ENCODE results near the gene RBM34. TPM values are rescaled to one million over a fixed set of nuclear protein-coding genes. Genes with fewer than 3 reads are reported as not detected.
A peak's percentile ranks its signal among the peaks of the same experiment; 100 is the strongest.
"Not testable (repeated sequence)": the region's sequence is repeated elsewhere in the genome, so short reads cannot be mapped to it uniquely, and the experiment has no call there.

RBM34 gene
- 26.1 TPM for total RNA-seq

DNA sequence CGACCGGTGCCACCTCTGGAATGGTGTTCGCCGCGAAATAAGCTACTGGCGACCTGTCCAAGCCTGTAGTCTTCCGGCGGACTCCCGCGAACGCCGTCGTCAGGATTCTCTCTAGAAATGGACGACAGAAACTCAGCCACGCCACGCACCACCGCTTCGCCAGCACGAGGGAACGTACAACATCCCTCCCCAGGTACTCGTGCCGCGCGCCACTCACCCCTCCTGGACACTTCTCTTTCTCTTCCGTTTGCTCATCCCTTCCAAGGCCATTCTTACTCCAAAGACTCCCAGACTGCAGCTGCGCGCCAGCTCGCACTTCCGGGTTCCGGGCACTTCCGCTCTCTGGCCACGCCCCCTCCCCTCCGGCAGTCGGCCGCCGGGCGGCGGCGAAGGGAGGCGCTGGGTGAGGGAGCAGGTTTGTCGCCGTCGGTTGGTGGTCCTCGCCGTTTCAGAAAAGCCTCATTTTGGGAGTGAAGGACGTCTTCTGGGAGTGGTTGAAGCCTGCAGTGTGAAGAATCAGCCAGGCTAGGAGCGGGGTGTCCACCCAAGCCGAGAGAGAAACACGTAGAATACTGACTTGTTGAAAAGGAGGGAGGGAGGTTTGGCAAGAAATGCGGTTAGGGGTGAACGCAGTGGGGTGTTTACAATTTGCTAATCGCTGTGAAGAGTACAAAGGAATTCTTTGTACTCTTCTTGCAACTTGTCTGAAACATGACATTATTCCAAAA is at the start of gene RBM34:
Gene RBM34 (minus strand): TSS at position 294 of the 728 bp plus-strand sequence. CDS start 24 bp downstream, at position 270.
- DNase-seq (ENCODE audit: low spot score) = peak; percentile 93
- ATAC-seq = peak; percentile 99

GRCh38 chr1:235207209-235207565 is 46.1 kb upstream of the RBM34 start:
- DNase-seq (ENCODE audit: low spot score) = no peak
- ATAC-seq = no peak

DNA sequence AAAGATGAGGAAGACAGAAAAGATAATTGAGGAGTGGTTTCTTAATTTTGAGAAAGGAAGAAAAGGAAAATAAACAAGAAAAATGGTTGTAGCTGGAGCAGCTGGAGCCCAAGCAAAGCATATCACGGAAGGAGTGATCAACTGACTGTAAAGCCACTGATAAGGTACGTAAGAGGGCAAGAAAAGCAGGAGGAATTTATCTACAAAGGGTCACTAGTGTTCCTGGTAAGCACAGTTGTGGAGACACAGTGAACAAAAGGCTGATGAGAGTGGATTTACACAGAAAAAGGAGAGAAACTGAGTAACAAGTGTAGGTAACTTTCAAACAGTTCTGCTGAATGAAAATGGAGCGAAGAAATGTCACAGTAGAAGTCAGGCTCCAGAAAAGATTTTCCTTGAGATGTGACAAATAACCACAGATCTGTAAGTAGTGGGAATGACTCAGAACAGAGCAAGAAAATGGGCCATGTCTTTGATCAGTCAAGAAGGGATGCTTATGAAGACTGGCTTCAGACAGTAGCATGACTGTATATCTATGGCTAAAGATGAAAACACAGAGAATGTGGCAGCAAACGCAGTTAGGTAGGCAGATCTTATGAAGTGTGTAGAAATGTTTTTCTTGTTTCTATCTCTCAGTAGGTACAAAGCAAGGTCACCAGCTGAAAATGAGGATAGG is 45.6 kb upstream of the RBM34 start:
- DNase-seq (ENCODE audit: low spot score) (no peak), ATAC-seq (no peak)

- ATAC-seq = no peak
Observed at GRCh38 chr1:235205687-235206086, 44.6 kb upstream of the RBM34 start.

DNA sequence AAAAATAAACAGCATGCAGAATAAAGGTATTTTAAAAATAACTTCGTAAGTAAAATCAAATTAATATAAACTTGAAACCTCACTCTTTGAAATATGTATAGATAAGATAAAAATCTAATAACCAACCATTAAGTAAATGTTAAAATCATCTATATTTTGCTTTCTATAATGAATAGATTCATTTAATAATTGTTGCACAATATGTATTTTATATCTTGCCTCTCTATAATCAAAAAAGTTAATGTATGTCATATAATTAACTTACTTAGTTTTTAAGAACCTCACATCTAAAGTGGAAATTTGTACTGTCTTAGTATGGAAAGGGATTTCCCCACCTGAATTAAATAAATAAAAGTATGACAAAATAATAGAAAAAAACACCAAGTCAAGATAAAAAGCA is 42.4 kb upstream of the RBM34 start:
- no peak for DNase-seq (ENCODE audit: low spot score)
- ATAC-seq = no peak

More at GRCh38 chr1:235205687-235206086, 44.6 kb upstream of the RBM34 start:
- no peak for DNase-seq (ENCODE audit: low spot score)

DNA sequence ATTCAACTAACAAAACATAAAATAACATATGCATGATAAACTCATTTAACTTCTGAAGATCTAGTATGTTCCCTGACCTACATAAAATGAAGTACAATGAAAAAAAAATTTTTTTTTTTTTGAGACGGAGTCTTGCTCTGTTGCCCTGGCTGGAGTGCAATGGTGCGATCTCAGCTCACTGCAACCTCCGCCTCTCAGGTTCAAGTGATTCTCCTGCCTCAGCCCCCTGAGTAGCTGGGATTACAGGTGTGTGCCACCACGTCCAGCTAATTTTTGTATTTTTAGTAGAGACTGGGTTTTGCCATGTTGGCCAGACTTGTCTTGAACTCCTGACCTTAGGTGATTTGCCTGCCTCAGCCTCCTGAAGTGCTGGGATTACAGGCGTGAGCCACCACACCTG is 41.4 kb upstream of the RBM34 start:
- not testable (repeated sequence) for ATAC-seq; DNase-seq (ENCODE audit: low spot score)

DNA sequence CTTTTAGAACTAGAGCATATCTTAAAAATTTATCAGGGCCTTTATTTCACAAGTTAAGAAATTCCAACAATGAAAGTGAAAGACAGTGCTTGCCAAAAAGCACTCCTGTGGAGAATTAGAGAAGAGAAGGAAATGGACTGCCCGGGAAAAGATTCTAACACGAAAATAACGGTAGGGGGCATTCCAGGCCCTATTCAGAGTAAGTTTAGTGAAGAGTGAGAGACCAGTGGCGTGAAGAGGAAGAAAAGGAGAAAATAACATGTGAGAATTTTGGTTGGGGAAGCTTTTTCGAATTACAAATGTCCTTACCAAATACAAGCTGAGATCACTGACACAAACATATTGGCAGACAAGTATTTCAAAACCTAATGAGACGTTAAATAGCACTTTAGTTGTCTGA is 38.4 kb upstream of the RBM34 start:
- DNase-seq (ENCODE audit: low spot score) = no peak
- peak; percentile 74 for ATAC-seq

GRCh38 chr1:235190431-235190830 is 29.4 kb upstream of the RBM34 start:
- no peak for DNase-seq (ENCODE audit: low spot score)

DNA sequence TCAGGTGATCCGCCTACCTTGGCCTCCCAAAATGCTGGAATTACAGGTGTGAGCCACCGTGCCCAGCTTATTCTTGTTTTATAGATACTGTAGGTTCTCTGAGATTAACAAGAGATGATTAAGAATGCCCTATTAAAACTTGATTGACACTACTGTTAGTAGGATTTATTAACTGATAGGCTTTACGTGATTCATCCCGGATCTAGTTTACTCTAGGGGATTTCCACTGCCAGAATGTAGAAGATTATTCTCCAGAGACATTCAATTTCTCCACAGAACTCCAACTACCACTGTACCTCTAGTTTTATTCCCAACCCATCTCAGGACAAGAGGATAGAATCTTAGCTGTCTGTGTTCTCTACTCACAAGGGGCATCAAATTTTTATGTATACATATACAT is 26.3 kb upstream of the RBM34 start:
- ATAC-seq (no peak), DNase-seq (ENCODE audit: low spot score) (no peak)

More at GRCh38 chr1:235190431-235190830, 29.4 kb upstream of the RBM34 start:
- ATAC-seq = no peak

DNA sequence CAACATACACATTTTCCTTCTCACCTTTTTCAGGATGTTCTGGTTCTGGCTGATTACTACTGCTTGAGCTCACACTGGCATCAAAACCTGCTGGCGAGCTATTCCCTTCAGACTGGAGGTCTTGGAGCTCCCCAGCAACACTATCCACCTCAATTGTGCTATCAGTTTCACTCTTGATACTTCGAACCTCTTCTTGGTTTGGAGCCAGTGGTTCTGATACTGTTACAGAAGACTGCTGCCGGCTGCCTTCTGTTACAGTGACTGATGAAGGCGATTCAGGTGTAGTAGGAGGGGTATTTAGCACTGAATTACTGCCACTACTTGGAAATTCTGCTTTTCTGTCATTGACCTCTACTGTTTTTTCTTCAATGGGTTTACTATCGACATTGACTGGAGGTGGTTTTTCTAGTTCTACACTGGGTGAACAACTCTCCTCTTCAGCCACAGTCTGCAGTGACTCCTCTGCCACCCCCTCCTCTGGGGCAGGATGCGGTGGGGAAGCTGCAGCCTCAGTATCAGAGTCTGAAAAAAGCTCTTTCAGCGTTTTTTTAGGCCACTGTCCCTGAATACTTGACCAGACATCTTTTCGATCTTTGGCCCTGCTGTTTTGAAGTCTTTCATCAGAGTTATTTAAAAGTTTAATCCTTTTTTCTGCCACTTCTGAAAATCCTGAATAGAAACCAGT is 20.7 kb upstream of the RBM34 start:
- no peak for DNase-seq (ENCODE audit: low spot score)
- no peak for ATAC-seq

GRCh38 chr1:235180916-235181460 is 19.9 kb upstream of the RBM34 start:
- ATAC-seq = no peak
- DNase-seq (ENCODE audit: low spot score) = no peak

GRCh38 chr1:235176486-235176885 is 15.4 kb upstream of the RBM34 start:
- ATAC-seq (no peak), DNase-seq (ENCODE audit: low spot score) (no peak)

DNA sequence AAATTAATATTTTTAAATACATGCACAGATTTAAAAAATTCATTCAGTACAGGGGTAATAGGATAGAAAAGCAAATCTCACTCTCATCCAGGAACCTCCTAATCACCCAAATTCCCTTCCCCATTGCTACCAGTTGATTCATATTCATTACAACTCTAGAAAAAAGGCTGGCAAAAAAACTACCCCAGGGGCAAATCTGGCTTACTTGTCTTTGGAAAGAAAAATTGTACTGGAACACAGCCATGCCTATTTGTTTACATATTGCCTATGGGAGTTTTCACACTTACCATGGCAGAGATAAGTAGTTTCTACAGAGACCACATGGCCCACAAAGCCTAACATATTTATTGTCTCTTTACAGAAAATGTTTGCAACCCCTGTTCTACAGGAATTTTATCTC is 8.9 kb upstream of the RBM34 start:
- ATAC-seq (no peak), DNase-seq (ENCODE audit: low spot score) (no peak)

- ATAC-seq (no peak), DNase-seq (ENCODE audit: low spot score) (no peak)
Observed at GRCh38 chr1:235168375-235168774, 7.3 kb upstream of the RBM34 start.

DNA sequence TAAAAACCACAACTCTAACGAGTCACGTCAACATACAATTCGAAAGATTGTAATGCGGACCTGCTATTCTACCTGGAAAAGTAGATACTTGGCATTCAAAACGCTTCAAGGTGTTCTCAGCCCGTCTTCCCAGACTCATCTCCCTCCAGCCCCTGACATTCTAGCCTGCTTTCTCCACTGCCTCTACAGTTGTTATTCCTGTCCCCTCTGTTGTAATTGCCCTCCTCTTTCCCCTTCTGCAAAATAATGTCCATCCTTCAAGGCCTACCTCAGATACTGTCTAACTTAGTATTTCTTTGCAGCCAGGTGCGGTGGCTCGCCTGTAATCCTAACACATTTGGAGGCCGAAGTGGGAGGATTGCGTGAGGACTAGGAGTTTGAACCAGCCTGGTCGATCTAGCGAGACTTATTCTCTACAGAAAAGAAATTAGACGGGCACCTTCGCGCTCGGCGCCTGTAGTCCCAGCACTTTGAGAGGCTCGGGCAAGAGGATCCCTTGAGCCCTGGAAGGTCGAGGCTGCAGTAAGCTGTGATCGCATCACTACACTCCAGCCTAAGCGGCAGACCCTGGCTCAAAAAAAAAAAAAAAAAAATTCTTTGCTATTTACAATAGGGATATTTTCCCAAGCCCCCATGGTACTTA is 756 bp upstream of the RBM34 start:
- DNase-seq (ENCODE audit: low spot score) = no peak

GRCh38 chr1:235160383-235160956 is 580 bp downstream of the RBM34 start:
- no peak for DNase-seq (ENCODE audit: low spot score)
- no peak for ATAC-seq

More for the DNA sequence above, 756 bp upstream of the RBM34 start:
- ATAC-seq = peak; percentile 8

DNA sequence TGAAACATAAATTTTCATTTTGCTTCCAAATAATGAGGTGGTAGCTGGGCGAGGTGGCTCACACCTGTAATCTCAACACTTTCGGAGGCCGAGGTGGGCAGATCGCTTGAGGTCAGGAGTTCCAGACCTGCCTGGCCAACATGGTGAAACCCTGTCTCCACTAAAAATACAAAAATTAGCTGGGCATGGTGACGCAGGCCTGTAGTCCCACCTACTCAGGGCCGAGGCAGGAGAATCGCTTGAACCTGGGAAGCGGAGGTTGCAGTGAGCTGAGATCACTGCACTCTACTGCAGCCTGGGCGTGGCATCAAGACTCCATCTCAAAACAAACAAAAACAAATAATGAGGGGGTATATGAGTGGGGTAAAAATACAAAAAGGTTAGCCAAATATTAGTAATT is 1.1 kb downstream of the RBM34 start:
- DNase-seq (ENCODE audit: low spot score); ATAC-seq: not testable (repeated sequence)

- not testable (repeated sequence) for ATAC-seq; DNase-seq (ENCODE audit: low spot score)
Observed at GRCh38 chr1:235159284-235159683, 1.8 kb downstream of the RBM34 start.

DNA sequence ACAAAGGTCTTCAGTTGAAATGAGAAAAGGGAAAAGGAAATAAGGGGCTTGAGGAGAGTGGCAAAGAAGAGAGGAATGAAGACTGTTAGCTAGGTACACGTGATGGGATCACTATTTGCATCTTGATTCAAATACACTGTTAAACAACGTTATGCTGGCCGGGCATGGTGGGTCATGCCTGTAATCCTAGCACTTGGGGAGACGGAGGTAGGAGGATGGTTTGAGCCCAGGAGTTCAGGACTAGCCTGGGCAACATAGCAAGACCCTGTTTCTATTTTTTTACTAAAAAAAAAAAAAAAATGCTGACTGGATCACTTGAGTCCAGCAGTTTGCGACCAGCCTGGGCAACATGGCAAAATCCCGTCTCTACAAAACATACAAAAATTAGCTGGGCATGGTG is 2.4 kb downstream of the RBM34 start:
- DNase-seq (ENCODE audit: low spot score) (no peak), ATAC-seq (no peak)

GRCh38 chr1:235157150-235157549 is 3.9 kb downstream of the RBM34 start:
- no peak for ATAC-seq
- no peak for DNase-seq (ENCODE audit: low spot score)

- DNase-seq (ENCODE audit: low spot score) (no peak), ATAC-seq (no peak)
Observed at GRCh38 chr1:235156740-235157139, 4.3 kb downstream of the RBM34 start.
